Cardiac muscle cell (in vitro differentiated cells and primary cell): ENCODE measurements around the gene ACE. TPM values are rescaled to one million over a fixed set of nuclear protein-coding genes. Genes with fewer than 3 reads are reported as not detected.

Experiments
- DNase-seq, 2 donors: peaks; one replicate each; pipeline versions ENCODE4 v3.0.0 to v3.0.0-alpha.2; 2010 to 2017; ENCODE audit warnings: low read depth in 1 of 2, low spot score in 1 of 2
- H3K27ac ChIP-seq: fragments of 200-600 bp; sonication (generic); 2 replicates; pipeline ENCODE4 v1.5.1; 2016
- H3K27me3 ChIP-seq: fragments of 200-600 bp; sonication (generic); 2 replicates; pipeline ENCODE4 v1.6.0; 2016; ENCODE audit warnings: control low read depth
- H3K36me3 ChIP-seq: fragments of 200-600 bp; sonication (generic); 2 replicates; pipeline ENCODE4 v1.5.1; 2016; ENCODE audit warnings: control low read depth
- H3K4me1 ChIP-seq: fragments of 200-600 bp; sonication (generic); 2 replicates; pipeline ENCODE4 v1.8.1; 2017; ENCODE audit warnings: low read depth, mild to moderate bottlenecking, mixed run types
- H3K4me3 ChIP-seq: fragments of 200-600 bp; sonication (generic); 2 replicates; pipeline ENCODE4 v1.5.1; 2016; ENCODE audit warnings: mild to moderate bottlenecking
- H3K9me3 ChIP-seq: fragments of 200-600 bp; sonication (generic); 2 replicates; pipeline ENCODE4 v1.5.1; 2017; ENCODE audit warnings: low read depth, mild to moderate bottlenecking, control low read depth
- CTCF ChIP-seq: IDR thresholded peaks from 2 replicates; pipeline ENCODE4 v1.5.1; 2012; ENCODE audit warnings: low read depth, mild to moderate bottlenecking, low read length
- polyA plus RNA-seq: library from polyadenylated mRNA; unstranded; fragments of >200 nt; fragmentation: Nextera tagmentation; extraction: Ambion mirVana; gene quantifications from 2 replicates; pipeline ENCODE4 v1.2.1, GENCODE V29; 2016
- total RNA-seq: library from RNA; depleted of rRNA; stranded (reverse); fragments of >200 nt; gene quantifications from 2 replicates; pipeline ENCODE4 v1.2.3, GENCODE V29; 2016

ACE gene
- total and polyA plus RNA-seq, 2 experiments from 2014 or later: 1.8 to 3.2 TPM

- no peaks in the 10 kb centered on the region for H3K9me3 ChIP-seq
- H3K27ac ChIP-seq: no peak overlapping the region
- H3K4me1 ChIP-seq: no peaks in the 10 kb centered on the region
- no peak overlapping the region for H3K4me3 ChIP-seq
- peaks cover 41% of the 10 kb centered on the region for H3K27me3 ChIP-seq
- no peak for DNase-seq
- no peak for TF ChIP-seq CTCF
- no peaks in the 10 kb centered on the region for H3K36me3 ChIP-seq
These were observed 60.1 kb downstream of the ACE start for GRCh38 chr17:63537001-63537400.

- no peaks in the 10 kb centered on the region for H3K4me1 ChIP-seq
- TF ChIP-seq CTCF: no peak
- H3K27ac ChIP-seq: no peak overlapping the region
- H3K36me3 ChIP-seq: no peaks in the 10 kb centered on the region
- peak; percentile 6 to 56 for DNase-seq
- H3K27me3 ChIP-seq: peaks cover 41% of the 10 kb centered on the region
- H3K9me3 ChIP-seq: no peaks in the 10 kb centered on the region
- H3K4me3 ChIP-seq: no peak overlapping the region
These were observed 61.3 kb downstream of the ACE start for GRCh38 chr17:63537991-63538692.

GRCh38 chr17:63538693-63539595, 62.1 kb downstream of the ACE start:
- DNase-seq: no peak
- Histone ChIP-seq H3K36me3 (no peaks in the 10 kb centered on the region), H3K4me1 (no peaks in the 10 kb centered on the region), H3K27me3 (peaks cover 41% of the 10 kb centered on the region), H3K9me3 (no peaks in the 10 kb centered on the region), H3K27ac (no peak overlapping the region), H3K4me3 (no peak overlapping the region)
- TF ChIP-seq CTCF: no peak

GRCh38 chr17:63540590-63540989, 63.7 kb downstream of the ACE start:
- Histone ChIP-seq H3K4me3 (no peak overlapping the region), H3K27me3 (peaks cover 41% of the 10 kb centered on the region)
- no peak for TF ChIP-seq CTCF

GRCh38 chr17:63542218-63542545, 65.3 kb downstream of the ACE start:
- H3K4me3 ChIP-seq: no peak overlapping the region
- H3K4me1 ChIP-seq: no peaks in the 10 kb centered on the region
- H3K36me3 ChIP-seq: no peaks in the 10 kb centered on the region
- no peak for TF ChIP-seq CTCF
- no peak for DNase-seq
- H3K27me3 ChIP-seq: peaks cover 38% of the 10 kb centered on the region
- no peaks in the 10 kb centered on the region for H3K9me3 ChIP-seq
- H3K27ac ChIP-seq: no peak overlapping the region

More at GRCh38 chr17:63540590-63540989, 63.7 kb downstream of the ACE start:
- H3K4me1 ChIP-seq: no peaks in the 10 kb centered on the region
- no peaks in the 10 kb centered on the region for H3K9me3 ChIP-seq
- H3K27ac ChIP-seq: no peak overlapping the region
- no peak for DNase-seq
- no peaks in the 10 kb centered on the region for H3K36me3 ChIP-seq
